CD4-positive, alpha-beta memory T cell (primary cell): ENCODE results near the gene DHPS. TPM values are rescaled to one million over a fixed set of nuclear protein-coding genes. Genes with fewer than 3 reads are reported as not detected.
"Not testable (repeated sequence)": the region's sequence is repeated elsewhere in the genome, so short reads cannot be mapped to it uniquely, and the experiment has no call there.

Experiments
- CTCF ChIA-PET: fragments of 350-600 bp; sonication (Branson Sonifier 250); formaldehyde crosslinking; loops from one replicate; lab custom pipeline; 2021; ENCODE audit warnings: inconsistent platforms; ENCODE audit not compliant: partially characterized antibody; lab: Charles Lee
- POLR2A ChIA-PET: fragments of 350-600 bp; sonication (Branson Sonifier 250); formaldehyde crosslinking; loops from one replicate; lab custom pipeline; 2021; ENCODE audit not compliant: partially characterized antibody; lab: Charles Lee
- DNase-seq, 5 donors: peaks; one replicate each; pipeline versions ENCODE4 v3.0.0 to v3.0.0-alpha.2; 2020 to 2022; ENCODE audit warnings: mixed read lengths in 1 of 5
- H3K27ac ChIP-seq: one replicate; pipeline ENCODE4 v1.7.0; 2013; ENCODE audit warnings: low read depth, low read length
- H3K27me3 ChIP-seq: 2 replicates; pipeline ENCODE4 v1.7.0; 2013; ENCODE audit warnings: mild to moderate bottlenecking, low read length, moderate library complexity; ENCODE audit not compliant: insufficient read depth
- H3K36me3 ChIP-seq: 2 replicates; pipeline ENCODE4 v1.7.0; 2013; ENCODE audit warnings: mild to moderate bottlenecking, low read length, moderate library complexity; ENCODE audit not compliant: insufficient read depth
- H3K4me1 ChIP-seq: 2 replicates; pipeline ENCODE4 v1.7.0; 2013; ENCODE audit warnings: mild to moderate bottlenecking, low read length, moderate library complexity; ENCODE audit not compliant: insufficient read depth
- H3K4me3 ChIP-seq, 2 donors: one replicate each; pipeline ENCODE4 v1.7.0; 2013; ENCODE audit warnings: low read length in 2 of 2, mild to moderate bottlenecking in 1 of 2
- H3K9me3 ChIP-seq, 2 donors: one replicate each; pipeline ENCODE4 v1.7.0; 2013; ENCODE audit warnings: low read length in 2 of 2, control low read depth in 1 of 2; ENCODE audit not compliant: control insufficient read depth in 1 of 2
- H3K27ac Mint-ChIP-seq, 7 donors: one replicate each; pipeline ENCODE4 v1.8.0; 2020 to 2021; ENCODE audit warnings: mixed read lengths in 7 of 7, mild to moderate bottlenecking in 6 of 7, inconsistent platforms in 3 of 7, moderate library complexity in 3 of 7
- H3K27me3 Mint-ChIP-seq, 2 donors: one replicate each; pipeline ENCODE4 v1.8.0; 2020 to 2021; ENCODE audit warnings: mixed read lengths in 2 of 2
- H3K36me3 Mint-ChIP-seq, 2 donors: one replicate each; pipeline ENCODE4 v1.8.0; 2020 to 2021; ENCODE audit warnings: mixed read lengths in 2 of 2, inconsistent platforms in 1 of 2, mild to moderate bottlenecking in 1 of 2
- H3K4me1 Mint-ChIP-seq, 4 donors: one replicate each; pipeline ENCODE4 v1.8.0; 2020 to 2021; ENCODE audit warnings: mixed read lengths in 4 of 4, mild to moderate bottlenecking in 1 of 4
- H3K4me3 Mint-ChIP-seq, 8 donors: one replicate each; pipeline ENCODE4 v1.8.0; 2020 to 2021; ENCODE audit warnings: mixed read lengths in 8 of 8, mild to moderate bottlenecking in 7 of 8, moderate library complexity in 6 of 8, inconsistent platforms in 3 of 8
- H3K9me3 Mint-ChIP-seq, 8 donors: one replicate each; pipeline ENCODE4 v1.8.0; 2020 to 2021; ENCODE audit warnings: mixed read lengths in 8 of 8, mild to moderate bottlenecking in 5 of 8, inconsistent platforms in 3 of 8, moderate library complexity in 1 of 8
- intact Hi-C: fragments of 100-400 bp; cut with micrococcal nuclease; formaldehyde crosslinking; loops from one replicate; pipeline ENCODE4 v1.15.1; 2023
- polyA plus RNA-seq, 2 donors: library from polyadenylated mRNA; unstranded; fragments of 300-500 nt; fragmentation: Illumina TruSeq; gene quantifications; one replicate each; pipeline ENCODE4 v1.2.3, GENCODE V29; 2021
- total RNA-seq, 2 experiments: library from RNA; stranded (reverse); gene quantifications; one replicate each; pipeline ENCODE4 v1.2.3, GENCODE V29; 2021

DHPS gene
- total and polyA plus RNA-seq, 4 experiments from 2014 or later, result 77.3 to 197 (median 143) TPM

- no peak overlapping the region for H3K27ac ChIP-seq
- Mint-ChIP-seq H3K9me3 (no peaks in the 10 kb centered on the region), H3K27ac (no peak overlapping the region), H3K27me3 (no peaks in the 10 kb centered on the region), H3K4me3 (no peak overlapping the region), H3K4me1 (peaks cover 0 to 1% (median 0%) of the 10 kb centered on the region in 4 donors), H3K36me3 (peaks cover 0 to 1% of the 10 kb centered on the region in 2 donors)
- no peak overlapping the region for H3K4me3 ChIP-seq
- no peaks in the 10 kb centered on the region for H3K36me3 ChIP-seq
- no peaks in the 10 kb centered on the region for H3K4me1 ChIP-seq
- no peak for DNase-seq
- ChIA-PET CTCF (no interaction called here), POLR2A (no interaction called here)
- H3K9me3 ChIP-seq, result no peaks in the 10 kb centered on the region
- no peaks in the 10 kb centered on the region for H3K27me3 ChIP-seq
- intact Hi-C loops, result no loop called here
These were observed 8.0 kb upstream of the DHPS start for GRCh38 chr19:12689581-12690216.

- H3K4me3 Mint-ChIP-seq, result no peak overlapping the region
These were observed 7.3 kb upstream of the DHPS start for GRCh38 chr19:12689012-12689411.

GRCh38 chr19:12687496-12688196 is 6.0 kb upstream of the DHPS start, which contains the start of gene GNG14:
TSS of gene GNG14 (plus strand) at chr19:12687998. CDS start at chr19:12688049, 51 bp downstream.
- Histone ChIP-seq H3K4me1 (no peaks in the 10 kb centered on the region), H3K36me3 (no peaks in the 10 kb centered on the region), H3K27ac (no peak within 1 kb of the TSS), H3K9me3 (no peaks in the 10 kb centered on the region), H3K27me3 (no peaks in the 10 kb centered on the region), H3K4me3 (no peak within 1 kb of the TSS)
- peaks cover 0 to 1% of the 10 kb centered on the region in 2 donors for H3K36me3 Mint-ChIP-seq
- POLR2A ChIA-PET, result interaction anchor here (0.7 kb wide), 1 partner anchor 8 kb away, joined by 3 read pairs; the partner anchor contains the start of gene FBXW9
- H3K27me3 Mint-ChIP-seq, result no peaks in the 10 kb centered on the region
- intact Hi-C loops, result no loop called here
- H3K27ac Mint-ChIP-seq, result no peak within 1 kb of the TSS
- no peaks in the 10 kb centered on the region for H3K9me3 Mint-ChIP-seq
- no peak for DNase-seq
- CTCF ChIA-PET, result no interaction called here
- H3K4me3 Mint-ChIP-seq, result no peak within 1 kb of the TSS
- H3K4me1 Mint-ChIP-seq, result peaks cover 0 to 4% (median 0%) of the 10 kb centered on the region in 4 donors

More at GRCh38 chr19:12689012-12689411, 7.3 kb upstream of the DHPS start:
- Mint-ChIP-seq H3K36me3 (peaks cover 0 to 1% of the 10 kb centered on the region in 2 donors), H3K27me3 (no peaks in the 10 kb centered on the region), H3K4me1 (peaks cover 0 to 1% (median 0%) of the 10 kb centered on the region in 4 donors), H3K27ac (no peak overlapping the region), H3K9me3 (no peaks in the 10 kb centered on the region)
- H3K9me3 ChIP-seq, result no peaks in the 10 kb centered on the region
- ChIA-PET POLR2A (no interaction called here), CTCF (no interaction called here)
- no peaks in the 10 kb centered on the region for H3K36me3 ChIP-seq
- H3K27ac ChIP-seq, result no peak overlapping the region
- intact Hi-C loops, result no loop called here
- no peak for DNase-seq
- no peak overlapping the region for H3K4me3 ChIP-seq
- H3K27me3 ChIP-seq, result no peaks in the 10 kb centered on the region
- no peaks in the 10 kb centered on the region for H3K4me1 ChIP-seq

- H3K4me3 ChIP-seq, result no peak overlapping the region
- H3K9me3 ChIP-seq, result no peaks in the 10 kb centered on the region
- H3K27ac ChIP-seq, result no peak overlapping the region
- no peaks in the 10 kb centered on the region for H3K27me3 ChIP-seq
- Mint-ChIP-seq H3K4me1 (peaks cover 4 to 14% (median 7%) of the 10 kb centered on the region in 4 donors), H3K4me3 (no peak overlapping the region), H3K9me3 (no peaks in the 10 kb centered on the region), H3K27me3 (no peaks in the 10 kb centered on the region), H3K27ac (peak overlapping the region in 1 of 7 donors; percentile 38), H3K36me3 (peaks cover 5 to 9% of the 10 kb centered on the region in 2 donors)
- peaks cover 2% of the 10 kb centered on the region for H3K4me1 ChIP-seq
- ChIA-PET CTCF (interaction anchor here (0.6 to 1.8 kb wide), 6 partner anchors 9 to 509 kb away, joined by 3 to 9 read pairs (median 3); no protein-coding TSS in a partner anchor), POLR2A (interaction anchor here (1.3 to 2.0 kb wide), 2 partner anchors 10 to 36 kb away, joined by 3 to 6 read pairs; partner anchors contain the start of gene FBXW9)
- intact Hi-C loops, result no loop called here
- no peak for DNase-seq
- H3K36me3 ChIP-seq, result no peaks in the 10 kb centered on the region
These were observed 4.2 kb upstream of the DHPS start for GRCh38 chr19:12685831-12686230.

GRCh38 chr19:12680034-12680433 is 1.6 kb downstream of the DHPS start:
- H3K9me3 ChIP-seq, result no peaks in the 10 kb centered on the region
- H3K27me3 ChIP-seq, result no peaks in the 10 kb centered on the region
- Mint-ChIP-seq H3K27ac (peak overlapping the region in 4 of 7 donors; percentile 48 to 68 (median 56)), H3K4me1 (peaks cover 13 to 37% (median 27%) of the 10 kb centered on the region in 4 donors), H3K36me3 (peaks cover 25 to 48% of the 10 kb centered on the region in 2 donors), H3K27me3 (no peaks in the 10 kb centered on the region), H3K9me3 (no peaks in the 10 kb centered on the region), H3K4me3 (peak overlapping the region; percentile 8 to 98 (median 56))
- H3K4me3 ChIP-seq, result no peak overlapping the region
- ChIA-PET POLR2A (interaction anchor here (0.7 to 3.4 kb wide), 8 partner anchors 11 to 112 kb away, joined by 3 to 35 read pairs (median 4); partner anchors contain the start of genes FBXW9, JUNB, MAN2B1 and ZNF490), CTCF (no interaction called here)
- intact Hi-C loops, result loop anchor here (5.0 kb wide), 2 partner anchors 42 to 68 kb away; partner anchors contain the start of genes TNPO2, ZNF490 and ZNF791
- peaks cover 46% of the 10 kb centered on the region for H3K36me3 ChIP-seq
- no peak for DNase-seq
- H3K4me1 ChIP-seq, result peaks cover 24% of the 10 kb centered on the region
- H3K27ac ChIP-seq, result no peak overlapping the region

DNA sequence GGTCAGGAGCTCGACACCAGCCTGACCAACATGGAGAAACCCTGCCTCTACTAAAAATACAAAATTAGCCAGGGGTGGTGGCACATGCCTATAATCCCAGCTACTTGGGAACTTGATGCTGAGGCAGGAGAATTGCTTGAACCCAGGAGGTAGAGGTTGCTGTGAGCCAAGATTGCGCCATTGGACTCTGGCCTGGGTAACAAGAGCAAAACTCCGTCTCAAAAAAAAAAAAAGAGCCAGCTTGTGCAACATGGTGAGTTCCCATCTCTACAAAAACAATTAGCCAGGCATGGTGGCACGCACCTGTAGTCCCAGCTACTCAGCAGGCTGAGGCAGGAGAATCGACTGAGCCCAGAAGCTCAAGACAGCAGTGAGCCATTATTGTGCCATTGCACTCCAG is 3.6 kb downstream of the DHPS start:
- H3K27ac Mint-ChIP-seq, H3K4me3 ChIP-seq, DNase-seq, H3K9me3 Mint-ChIP-seq, H3K27me3 ChIP-seq, H3K27ac ChIP-seq, H3K9me3 ChIP-seq, H3K4me3 Mint-ChIP-seq, H3K27me3 Mint-ChIP-seq, intact Hi-C loops: not testable (repeated sequence)
- Mint-ChIP-seq H3K4me1 (peaks cover 15 to 38% (median 27%) of the 10 kb centered on the region in 4 donors), H3K36me3 (peaks cover 34 to 58% of the 10 kb centered on the region in 2 donors)
- Histone ChIP-seq H3K36me3 (peaks cover 58% of the 10 kb centered on the region), H3K4me1 (peaks cover 24% of the 10 kb centered on the region)
- POLR2A ChIA-PET, result interaction anchor here (0.9 to 1.9 kb wide), 7 partner anchors 9 to 128 kb away, joined by 3 to 8 read pairs (median 3); a partner anchor contains a TSS
- CTCF ChIA-PET, result interaction anchor here (0.6 to 3.0 kb wide), 8 partner anchors 38 to 169 kb away, joined by 3 to 15 read pairs (median 4); partner anchors contain the start of genes PRDX2, THSD8 and TRIR
